HepG2 (cell line): Measurements from ENCODE around the gene MRM1. TPM values are rescaled to one million over a fixed set of nuclear protein-coding genes. Genes with fewer than 3 reads are reported as not detected.

Source experiments
- ATAC-seq: fragments of 200-7000 bp; cut with Tn5 transposase; 3 replicates; pipeline ENCODE4 v1.9.1; 2020; ENCODE audit warnings: mild to moderate bottlenecking, moderate library complexity
- Bru-seq: library from RNA; stranded (reverse); fragments of 400-500 nt; gene quantifications from one replicate; lab custom pipeline; 2021; lab: Mats Ljungman, UMichigan
- BruChase-seq, 2 experiments: library from RNA; stranded (reverse); fragments of 400-500 nt; gene quantifications; one replicate each; lab custom pipeline; 2021; lab: Mats Ljungman, UMichigan
- BruUV-seq: library from RNA; stranded (reverse); fragments of 400-500 nt; replicated peaks from 2 replicates; lab custom pipeline; 2021; lab: Mats Ljungman, UMichigan
- CTCF ChIA-PET: fragments of 300-600 bp; formaldehyde crosslinking; extraction: SDS; loops from one replicate; lab custom pipeline; 2021; ENCODE audit warnings: low total read pairs, inconsistent platforms, low intra/inter-chr PET ratio; lab: Yijun Ruan, JAX
- POLR2A ChIA-PET: fragments of 350-600 bp; sonication (Branson Sonifier 250); formaldehyde crosslinking; loops from one replicate; lab custom pipeline; 2020; ENCODE audit warnings: antibody characterized with exemption, inconsistent platforms; lab: Yijun Ruan, JAX
- DNase-seq: peaks from one replicate; pipeline ENCODE4 v3.0.0-alpha.2; 2015; ENCODE audit warnings: low spot score
- FAIRE-seq: peaks from 3 replicates; lab custom pipeline; 2011; peaks lifted over from hg19 to GRCh38; lab: Jason Lieb, UNC
- H2AFZ ChIP-seq: one replicate; pipeline ENCODE4 v1.6.1; 2011; ENCODE audit warnings: low read length, inconsistent platforms
- H3K27ac ChIP-seq: fragments of 300-600 bp; 3 replicates; pipeline ENCODE4 v1.8.0; 2011; ENCODE audit warnings: mixed run types, mild to moderate bottlenecking, mixed read lengths, low read length, inconsistent platforms; ENCODE audit not compliant: insufficient read depth; ENCODE audit errors: extremely low read length
- H3K27me3 ChIP-seq, 2 experiments: fragments of 200-600 bp in 1 of 2; 2 replicates in 1 of 2; 3 replicates in 1 of 2; pipeline versions ENCODE4 v1.6.0 to v1.8.0; 2011; ENCODE audit warnings: low read length in 2 of 2, mild to moderate bottlenecking in 2 of 2, moderate library complexity in 2 of 2, inconsistent platforms in 1 of 2; ENCODE audit not compliant: insufficient read depth in 2 of 2, control insufficient read depth in 1 of 2
- H3K36me3 ChIP-seq, 2 experiments: fragments of 200-600 bp in 1 of 2; replicated peaks in 1 of 2; 2 replicates in 1 of 2; 3 replicates in 1 of 2; pipeline versions ENCODE4 v1.5.1 to v1.8.0; 2011; ENCODE audit warnings: low read length in 2 of 2, inconsistent platforms in 1 of 2; ENCODE audit not compliant: insufficient read depth in 2 of 2, control insufficient read depth in 1 of 2
- H3K4me1 ChIP-seq: 2 replicates; pipeline ENCODE4 v1.5.1; 2012; ENCODE audit warnings: low read length, inconsistent platforms; ENCODE audit not compliant: insufficient read depth
- H3K4me2 ChIP-seq: 2 replicates; pipeline ENCODE4 v1.6.0; 2011; ENCODE audit warnings: low read depth, low read length, inconsistent platforms
- H3K4me3 ChIP-seq, 3 experiments: fragments of 200-600 bp in 1 of 3; sonication (generic), shearing (Covaris generic) in 1 of 3; replicated peaks in 1 of 3; 2 replicates each; pipeline ENCODE4 v1.5.1; 2011 to 2016; ENCODE audit warnings: low read length in 3 of 3, inconsistent platforms in 2 of 3, low read depth in 2 of 3, mild to moderate bottlenecking in 2 of 3, control low read depth in 1 of 3, mixed read lengths in 1 of 3; ENCODE audit not compliant: insufficient read depth in 1 of 3
- H3K79me2 ChIP-seq: one replicate; pipeline ENCODE4 v1.6.1; 2011; ENCODE audit warnings: low read length, inconsistent platforms; ENCODE audit not compliant: insufficient read depth
- H3K9ac ChIP-seq: 2 replicates; pipeline ENCODE4 v1.6.0; 2011; ENCODE audit warnings: mild to moderate bottlenecking, low read depth, low read length, inconsistent platforms; ENCODE audit not compliant: insufficient read depth
- H3K9me3 ChIP-seq: 2 replicates; pipeline ENCODE4 v1.5.1; 2012; ENCODE audit warnings: mild to moderate bottlenecking, low read length
- H4K20me1 ChIP-seq: 2 replicates; pipeline ENCODE4 v1.6.0; 2011; ENCODE audit warnings: inconsistent platforms, mild to moderate bottlenecking, low read length, moderate library complexity; ENCODE audit not compliant: insufficient read depth
- FOXA3 ChIP-seq: IDR thresholded peaks from 2 replicates; pipeline ENCODE4 v1.6.1; 2016; ENCODE audit warnings: missing genetic modification reagents, missing compliant biosample characterization
- HNRNPUL1 ChIP-seq: fragments of 200-400 bp; formaldehyde crosslinking; IDR thresholded peaks from 2 replicates; pipeline ENCODE4 v1.6.1; 2017; ENCODE audit warnings: low read depth, mild to moderate bottlenecking, low read length, moderate library complexity
- RFX1 ChIP-seq: fragments of 450-650 bp; IDR thresholded peaks from 2 replicates; pipeline ENCODE4 v1.6.1; 2017
- ZNF256 ChIP-seq: sonication (generic); formaldehyde crosslinking; conservative IDR thresholded peaks from 2 replicates; pipeline ENCODE4 v1.4.0; 2020; ENCODE audit warnings: missing genetic modification reagents
- ZNF562 ChIP-seq: sonication (generic); formaldehyde crosslinking; IDR thresholded peaks from 2 replicates; pipeline ENCODE4 v1.8.0; 2022; ENCODE audit warnings: missing genetic modification reagents, borderline replicate concordance
- ZNF747 ChIP-seq: sonication (generic); formaldehyde crosslinking; IDR thresholded peaks from 2 replicates; pipeline ENCODE4 v1.8.1; 2023; ENCODE audit warnings: missing genetic modification reagents, mild to moderate bottlenecking, borderline replicate concordance
- ZNF790 ChIP-seq: sonication (generic); formaldehyde crosslinking; IDR thresholded peaks from 2 replicates; pipeline ENCODE4 v1.8.0; 2022; ENCODE audit warnings: missing genetic modification reagents, mild to moderate bottlenecking, borderline replicate concordance
- WGBS: methylation state at CpG from one replicate; pipeline ENCODE4 v1.1.6; 2017; ENCODE audit warnings: low lambda C conversion rate; 5-methylcytosine and 5-hydroxymethylcytosine counted together
- in situ Hi-C: cut with HindIII; loops from 2 replicates; pipeline ENCODE4 v1.10.0; 2017; ENCODE audit warnings: low pct_unique_long_range_greater_than_20kb; ENCODE audit not compliant: extremely low pct_ligation_motif_present
- intact Hi-C: fragments of 100-400 bp; cut with micrococcal nuclease; formaldehyde crosslinking; loops from one replicate; pipeline ENCODE4 v1.10.0; 2022; ENCODE audit not compliant: unreplicated experiment
- long read RNA-seq, 2 experiments: library from RNA in 1 of 2; library from polyadenylated mRNA in 1 of 2; stranded (forward) in 1 of 2; unstranded in 1 of 2; transcript quantifications; one replicate each; pipeline ENCODE4 v2.0.0, GENCODE V29; 2019 to 2022
- polyA minus RNA-seq, 3 experiments: library from RNA; depleted of rRNA, polyadenylated mRNA; stranded (reverse); fragments of >200 nt; gene quantifications; 2 replicates each; pipeline ENCODE4 v1.2.3, GENCODE V29; 2011; ENCODE audit warnings: low replicate concordance in 1 of 3
- polyA plus RNA-seq, 8 experiments: library from polyadenylated mRNA; depleted of rRNA in 3 of 8; stranded (reverse) in 7 of 8; unstranded in 1 of 8; fragments of >200 nt; fragmentation: Illumina TruSeq in 4 of 8; extraction: Trizol in 4 of 8; gene quantifications; 2 replicates each; pipeline versions ENCODE4 v1.2.1 to v1.2.3, GENCODE V29; 2011 to 2016; ENCODE audit warnings: low read depth in 4 of 8, missing spikeins in 1 of 8, mixed read lengths in 1 of 8; ENCODE audit not compliant: insufficient read depth in 1 of 8
- total RNA-seq, 5 experiments: library from RNA; depleted of rRNA; stranded (reverse); fragments of >200 nt; fragmentation: Illumina TruSeq; extraction: Trizol; gene quantifications; 2 replicates each; pipeline ENCODE4 v1.2.3, GENCODE V29; 2016; ENCODE audit warnings: low read depth in 1 of 5
- TF ChIP-seq, protein P1 (sequence below): IDR thresholded peaks from 2 replicates; pipeline ENCODE4 v1.6.1; 2016; ENCODE audit warnings: missing compliant biosample characterization, missing genetic modification reagents, borderline replicate concordance
- TF ChIP-seq, protein P2 (sequence below): sonication (generic); formaldehyde crosslinking; IDR thresholded peaks from 2 replicates; pipeline ENCODE4 v1.4.0; 2020; ENCODE audit warnings: mild to moderate bottlenecking, missing genetic modification reagents
- TF ChIP-seq, protein P3 (sequence below): sonication (generic); formaldehyde crosslinking; IDR thresholded peaks from 2 replicates; pipeline ENCODE4 v1.4.0; 2020; ENCODE audit warnings: missing genetic modification reagents, borderline replicate concordance

MRM1 gene, protein sequence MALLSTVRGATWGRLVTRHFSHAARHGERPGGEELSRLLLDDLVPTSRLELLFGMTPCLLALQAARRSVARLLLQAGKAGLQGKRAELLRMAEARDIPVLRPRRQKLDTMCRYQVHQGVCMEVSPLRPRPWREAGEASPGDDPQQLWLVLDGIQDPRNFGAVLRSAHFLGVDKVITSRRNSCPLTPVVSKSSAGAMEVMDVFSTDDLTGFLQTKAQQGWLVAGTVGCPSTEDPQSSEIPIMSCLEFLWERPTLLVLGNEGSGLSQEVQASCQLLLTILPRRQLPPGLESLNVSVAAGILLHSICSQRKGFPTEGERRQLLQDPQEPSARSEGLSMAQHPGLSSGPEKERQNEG
- total RNA-seq (2016; rRNA removed; fragmentation: Illumina TruSeq; extraction: Trizol) (10.7 and 11.3 TPM in 2 replicates), polyA plus RNA-seq (2011; rRNA removed) (4.1 and 4.9 TPM in 2 replicates), polyA minus RNA-seq (2011; rRNA and poly(A)+ RNA removed; ENCODE audit: low replicate concordance) (5.9 and 6.1 TPM in 2 replicates), Bru-seq, nascent RNA (percentile 69 among the genes with signal in this experiment), BruChase-seq, experiment 1, labeled RNA remaining after a 6-hour chase (percentile 48 among the genes with signal in this experiment), BruChase-seq, experiment 2, labeled RNA remaining after a 2-hour chase (percentile 62 among the genes with signal in this experiment)
- 1.9 and 2.1 TPM in 2 replicates for total RNA-seq (2016; cell fraction: cytosol; rRNA removed; fragmentation: Illumina TruSeq; extraction: Trizol; ENCODE audit: low read depth)
- total RNA-seq (2016; cell fraction: insoluble cytoplasmic fraction; rRNA removed; fragmentation: Illumina TruSeq; extraction: Trizol), result 10.1 and 11.0 TPM in 2 replicates
- 2.9 and 3.5 TPM in 2 replicates for total RNA-seq (2016; cell fraction: membrane; rRNA removed; fragmentation: Illumina TruSeq; extraction: Trizol)
- total RNA-seq (2016; cell fraction: nucleus; rRNA removed; fragmentation: Illumina TruSeq; extraction: Trizol), result 5.8 and 7.3 TPM in 2 replicates
- polyA plus RNA-seq (2011; cell fraction: cytosol; rRNA removed), result 5.1 and 5.2 TPM in 2 replicates
- 8.3 and 10.1 TPM in 2 replicates for polyA plus RNA-seq (2011; cell fraction: nucleus; rRNA removed)
- polyA plus RNA-seq (2012), result 4.0 and 4.5 TPM in 2 replicates
- 1.9 and 2.1 TPM in 2 replicates for polyA plus RNA-seq (2016; cell fraction: cytosol; fragmentation: Illumina TruSeq; extraction: Trizol; ENCODE audit: low read depth)
- 10.5 and 11.3 TPM in 2 replicates for polyA plus RNA-seq (2016; cell fraction: insoluble cytoplasmic fraction; fragmentation: Illumina TruSeq; extraction: Trizol; ENCODE audit: low read depth)
- polyA plus RNA-seq (2016; cell fraction: membrane; fragmentation: Illumina TruSeq; extraction: Trizol; ENCODE audit: low read depth), result 2.6 and 3.6 TPM in 2 replicates
- 12.6 and 12.9 TPM in 2 replicates for polyA plus RNA-seq (2016; cell fraction: nucleus; fragmentation: Illumina TruSeq; extraction: Trizol; ENCODE audit: insufficient read depth, low read depth)
- 2.9 and 3.3 TPM in 2 replicates for polyA minus RNA-seq (2011; cell fraction: cytosol; rRNA and poly(A)+ RNA removed)
- 4.6 and 5.2 TPM in 2 replicates for polyA minus RNA-seq (2011; cell fraction: nucleus; rRNA and poly(A)+ RNA removed)
- long read RNA-seq, experiment 1, transcript MRM1-204 (5 exons, 1,857 nt), result major isoform, 10 of 11 reads
- long read RNA-seq, experiment 1, partial matches to known transcripts, result 0 of 11 reads
- long read RNA-seq, experiment 1, other reads (novel, unspliced or antisense), result 0 of 11 reads
- long read RNA-seq, experiment 2, transcript MRM1-204 (5 exons, 1,857 nt), result major isoform, 22 of 29 reads
- long read RNA-seq, experiment 2, partial matches to known transcripts, result 5 of 29 reads
- long read RNA-seq, experiment 2, other reads (novel, unspliced or antisense), result 2 of 29 reads

DNA sequence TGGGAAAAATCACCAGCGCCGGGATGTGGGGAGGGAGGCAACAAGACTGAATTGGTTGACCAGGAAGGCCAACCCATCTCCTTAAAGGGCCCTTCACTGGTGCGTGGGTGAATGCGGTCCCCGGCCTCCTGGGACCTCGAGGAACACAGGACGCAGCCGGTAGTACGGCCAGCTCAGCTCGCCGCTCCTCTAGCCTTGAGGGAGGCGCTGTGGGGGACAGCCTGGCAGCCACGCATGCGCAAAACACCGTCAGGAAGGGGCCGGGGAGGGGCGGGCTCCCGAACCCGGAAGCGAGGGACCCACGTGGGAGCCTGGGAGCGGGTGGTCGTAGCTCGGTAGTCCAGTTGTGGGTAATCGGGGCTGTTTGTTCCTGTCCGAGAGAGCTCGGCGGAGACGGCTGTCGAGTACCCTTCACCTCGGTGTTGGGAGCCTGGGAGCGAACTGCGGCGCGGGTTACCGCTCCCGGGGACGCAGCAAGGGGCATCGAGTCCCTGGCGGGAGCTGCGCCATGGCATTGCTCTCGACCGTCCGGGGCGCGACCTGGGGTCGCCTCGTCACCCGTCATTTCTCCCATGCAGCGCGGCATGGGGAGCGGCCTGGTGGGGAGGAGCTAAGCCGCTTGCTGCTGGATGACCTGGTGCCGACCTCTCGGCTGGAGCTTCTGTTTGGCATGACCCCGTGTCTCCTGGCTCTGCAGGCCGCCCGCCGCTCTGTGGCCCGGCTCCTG lies at the start of gene MRM1:
Gene MRM1, plus strand, starts transcription at position 281 of the 727 bp plus-strand sequence. Its CDS starts 228 bp downstream, at position 509.
- H3K36me3 ChIP-seq, result peaks cover 1 to 6% of the 10 kb centered on the region in 2 experiments; a peak in 3 of 5 replicates
- no peak for FAIRE-seq
- H3K79me2 ChIP-seq, result peaks cover 23% of the 10 kb centered on the region
- ChIA-PET CTCF (no interaction called here), POLR2A (interaction anchor here (0.8 to 5.7 kb wide), 11 partner anchors 9 to 466 kb away, joined by 3 to 71 read pairs (median 6); partner anchors contain the start of genes DHRS11, GGNBP2, MYO19 and PIGW)
- H3K27ac ChIP-seq, result peak within 1 kb of the TSS; percentile 91
- peaks cover 7% of the 10 kb centered on the region; the same call in 1 of the 2 replicates for H4K20me1 ChIP-seq
- H3K9ac ChIP-seq, result peak within 1 kb of the TSS; percentile 90
- H3K27me3 ChIP-seq, result no peaks in the 10 kb centered on the region; a peak in 1 of 5 replicates
- WGBS, result 1% methylated on average over 18 of the region's 60 CpGs
- intact Hi-C loops, result no loop called here
- peak; percentile 86 for DNase-seq
- H3K9me3 ChIP-seq, result no peaks in the 10 kb centered on the region
- H2AFZ ChIP-seq, result peak within 1 kb of the TSS; percentile 42
- H3K4me3 ChIP-seq, result peak within 1 kb of the TSS; percentile 71 to 90 (median 72)
- peaks cover 42% of the 10 kb centered on the region for H3K4me1 ChIP-seq
- peak within 1 kb of the TSS; percentile 99 for H3K4me2 ChIP-seq
- peak; percentile 84 for ATAC-seq
- in situ Hi-C loops, result loop anchor here (25.0 kb wide), 1 partner anchor 636 kb away; no protein-coding TSS in a partner anchor
- TSS peak; percentile 61 for BruUV-seq
- TF ChIP-seq ZNF256 (CRISPR knock-in tag) (no peak), ZNF747 (peak; percentile 79; the same call in 1 of the 2 replicates), ZNF790 (CRISPR knock-in tag) (peak; percentile 89; the same call in 1 of the 2 replicates), RFX1 (no peak), ZNF562 (CRISPR knock-in tag) (no peak), HNRNPUL1 (no peak), FOXA3 (CRISPR knock-in tag) (no peak)
- TF ChIP-seq, protein P1, sequence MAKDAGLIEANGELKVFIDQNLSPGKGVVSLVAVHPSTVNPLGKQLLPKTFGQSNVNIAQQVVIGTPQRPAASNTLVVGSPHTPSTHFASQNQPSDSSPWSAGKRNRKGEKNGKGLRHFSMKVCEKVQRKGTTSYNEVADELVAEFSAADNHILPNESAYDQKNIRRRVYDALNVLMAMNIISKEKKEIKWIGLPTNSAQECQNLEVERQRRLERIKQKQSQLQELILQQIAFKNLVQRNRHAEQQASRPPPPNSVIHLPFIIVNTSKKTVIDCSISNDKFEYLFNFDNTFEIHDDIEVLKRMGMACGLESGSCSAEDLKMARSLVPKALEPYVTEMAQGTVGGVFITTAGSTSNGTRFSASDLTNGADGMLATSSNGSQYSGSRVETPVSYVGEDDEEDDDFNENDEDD (CRISPR knock-in tag), result peak; percentile 65
- TF ChIP-seq, protein P2, sequence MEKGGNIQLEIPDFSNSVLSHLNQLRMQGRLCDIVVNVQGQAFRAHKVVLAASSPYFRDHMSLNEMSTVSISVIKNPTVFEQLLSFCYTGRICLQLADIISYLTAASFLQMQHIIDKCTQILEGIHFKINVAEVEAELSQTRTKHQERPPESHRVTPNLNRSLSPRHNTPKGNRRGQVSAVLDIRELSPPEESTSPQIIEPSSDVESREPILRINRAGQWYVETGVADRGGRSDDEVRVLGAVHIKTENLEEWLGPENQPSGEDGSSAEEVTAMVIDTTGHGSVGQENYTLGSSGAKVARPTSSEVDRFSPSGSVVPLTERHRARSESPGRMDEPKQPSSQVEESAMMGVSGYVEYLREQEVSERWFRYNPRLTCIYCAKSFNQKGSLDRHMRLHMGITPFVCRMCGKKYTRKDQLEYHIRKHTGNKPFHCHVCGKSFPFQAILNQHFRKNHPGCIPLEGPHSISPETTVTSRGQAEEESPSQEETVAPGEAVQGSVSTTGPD (CRISPR knock-in tag), result peak; percentile 72
- TF ChIP-seq, protein P3, sequence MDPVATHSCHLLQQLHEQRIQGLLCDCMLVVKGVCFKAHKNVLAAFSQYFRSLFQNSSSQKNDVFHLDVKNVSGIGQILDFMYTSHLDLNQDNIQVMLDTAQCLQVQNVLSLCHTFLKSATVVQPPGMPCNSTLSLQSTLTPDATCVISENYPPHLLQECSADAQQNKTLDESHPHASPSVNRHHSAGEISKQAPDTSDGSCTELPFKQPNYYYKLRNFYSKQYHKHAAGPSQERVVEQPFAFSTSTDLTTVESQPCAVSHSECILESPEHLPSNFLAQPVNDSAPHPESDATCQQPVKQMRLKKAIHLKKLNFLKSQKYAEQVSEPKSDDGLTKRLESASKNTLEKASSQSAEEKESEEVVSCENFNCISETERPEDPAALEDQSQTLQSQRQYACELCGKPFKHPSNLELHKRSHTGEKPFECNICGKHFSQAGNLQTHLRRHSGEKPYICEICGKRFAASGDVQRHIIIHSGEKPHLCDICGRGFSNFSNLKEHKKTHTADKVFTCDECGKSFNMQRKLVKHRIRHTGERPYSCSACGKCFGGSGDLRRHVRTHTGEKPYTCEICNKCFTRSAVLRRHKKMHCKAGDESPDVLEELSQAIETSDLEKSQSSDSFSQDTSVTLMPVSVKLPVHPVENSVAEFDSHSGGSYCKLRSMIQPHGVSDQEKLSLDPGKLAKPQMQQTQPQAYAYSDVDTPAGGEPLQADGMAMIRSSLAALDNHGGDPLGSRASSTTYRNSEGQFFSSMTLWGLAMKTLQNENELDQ (CRISPR knock-in tag), result no peak
